HepG2 (cell line): ENCODE measurements around the gene RBL1. TPM values are rescaled to one million over a fixed set of nuclear protein-coding genes. Genes with fewer than 3 reads are reported as not detected.

Experiments
- ATAC-seq: fragments of 200-7000 bp; cut with Tn5 transposase; 3 replicates; pipeline ENCODE4 v1.9.1; 2020; ENCODE audit warnings: mild to moderate bottlenecking, moderate library complexity
- BruUV-seq: library from RNA; stranded (reverse); fragments of 400-500 nt; replicated peaks from 2 replicates; lab custom pipeline; 2021; lab: Mats Ljungman, UMichigan
- CTCF ChIA-PET: fragments of 300-600 bp; formaldehyde crosslinking; extraction: SDS; loops from one replicate; lab custom pipeline; 2021; ENCODE audit warnings: low total read pairs, inconsistent platforms, low intra/inter-chr PET ratio; lab: Yijun Ruan, JAX
- POLR2A ChIA-PET: fragments of 350-600 bp; sonication (Branson Sonifier 250); formaldehyde crosslinking; loops from one replicate; lab custom pipeline; 2020; ENCODE audit warnings: antibody characterized with exemption, inconsistent platforms; lab: Yijun Ruan, JAX
- DNase-seq: peaks from one replicate; pipeline ENCODE4 v3.0.0-alpha.2; 2015; ENCODE audit warnings: low spot score
- FAIRE-seq: peaks from 3 replicates; lab custom pipeline; 2011; peaks lifted over from hg19 to GRCh38; lab: Jason Lieb, UNC
- H2AFZ ChIP-seq: one replicate; pipeline ENCODE4 v1.6.1; 2011; ENCODE audit warnings: low read length, inconsistent platforms
- H3K27ac ChIP-seq: fragments of 300-600 bp; 3 replicates; pipeline ENCODE4 v1.8.0; 2011; ENCODE audit warnings: mixed run types, mild to moderate bottlenecking, mixed read lengths, low read length, inconsistent platforms; ENCODE audit not compliant: insufficient read depth; ENCODE audit errors: extremely low read length
- H3K27me3 ChIP-seq, 2 experiments: fragments of 200-600 bp in 1 of 2; 2 replicates in 1 of 2; 3 replicates in 1 of 2; pipeline versions ENCODE4 v1.6.0 to v1.8.0; 2011; ENCODE audit warnings: low read length in 2 of 2, mild to moderate bottlenecking in 2 of 2, moderate library complexity in 2 of 2, inconsistent platforms in 1 of 2; ENCODE audit not compliant: insufficient read depth in 2 of 2, control insufficient read depth in 1 of 2
- H3K36me3 ChIP-seq, 2 experiments: fragments of 200-600 bp in 1 of 2; replicated peaks in 1 of 2; 2 replicates in 1 of 2; 3 replicates in 1 of 2; pipeline versions ENCODE4 v1.5.1 to v1.8.0; 2011; ENCODE audit warnings: low read length in 2 of 2, inconsistent platforms in 1 of 2; ENCODE audit not compliant: insufficient read depth in 2 of 2, control insufficient read depth in 1 of 2
- H3K4me1 ChIP-seq: 2 replicates; pipeline ENCODE4 v1.5.1; 2012; ENCODE audit warnings: low read length, inconsistent platforms; ENCODE audit not compliant: insufficient read depth
- H3K4me2 ChIP-seq: 2 replicates; pipeline ENCODE4 v1.6.0; 2011; ENCODE audit warnings: low read depth, low read length, inconsistent platforms
- H3K4me3 ChIP-seq, 3 experiments: fragments of 200-600 bp in 1 of 3; sonication (generic), shearing (Covaris generic) in 1 of 3; replicated peaks in 1 of 3; 2 replicates each; pipeline ENCODE4 v1.5.1; 2011 to 2016; ENCODE audit warnings: low read length in 3 of 3, inconsistent platforms in 2 of 3, low read depth in 2 of 3, mild to moderate bottlenecking in 2 of 3, control low read depth in 1 of 3, mixed read lengths in 1 of 3; ENCODE audit not compliant: insufficient read depth in 1 of 3
- H3K79me2 ChIP-seq: one replicate; pipeline ENCODE4 v1.6.1; 2011; ENCODE audit warnings: low read length, inconsistent platforms; ENCODE audit not compliant: insufficient read depth
- H3K9ac ChIP-seq: 2 replicates; pipeline ENCODE4 v1.6.0; 2011; ENCODE audit warnings: mild to moderate bottlenecking, low read depth, low read length, inconsistent platforms; ENCODE audit not compliant: insufficient read depth
- H3K9me3 ChIP-seq: 2 replicates; pipeline ENCODE4 v1.5.1; 2012; ENCODE audit warnings: mild to moderate bottlenecking, low read length
- H4K20me1 ChIP-seq: 2 replicates; pipeline ENCODE4 v1.6.0; 2011; ENCODE audit warnings: inconsistent platforms, mild to moderate bottlenecking, low read length, moderate library complexity; ENCODE audit not compliant: insufficient read depth
- DZIP1 ChIP-seq: sonication (generic); formaldehyde crosslinking; IDR thresholded peaks from 2 replicates; pipeline ENCODE4 v1.5.0; 2020; ENCODE audit warnings: mild to moderate bottlenecking, missing genetic modification reagents
- NFE2L1 ChIP-seq: sonication (generic); formaldehyde crosslinking; IDR thresholded peaks from 2 replicates; pipeline ENCODE4 v1.4.0; 2020; ENCODE audit warnings: missing genetic modification reagents, mild to moderate bottlenecking, borderline replicate concordance
- SKI ChIP-seq: fragments of 450-650 bp; IDR thresholded peaks from one replicate; pipeline ENCODE4 v1.6.1; 2018; ENCODE audit warnings: mild to moderate bottlenecking; ENCODE audit not compliant: partially characterized antibody
- ZNF501 ChIP-seq: sonication (generic); formaldehyde crosslinking; IDR thresholded peaks from 2 replicates; pipeline ENCODE4 v1.5.1; 2020; ENCODE audit warnings: mild to moderate bottlenecking, moderate library complexity, missing genetic modification reagents
- ZNF567 ChIP-seq: sonication (generic); formaldehyde crosslinking; IDR thresholded peaks from 2 replicates; pipeline ENCODE4 v1.8.1; 2023; ENCODE audit warnings: mild to moderate bottlenecking, missing genetic modification reagents, borderline replicate concordance
- ZNF841 ChIP-seq: sonication (generic); formaldehyde crosslinking; IDR thresholded peaks from 2 replicates; pipeline ENCODE4 v1.8.1; 2023; ENCODE audit warnings: missing genetic modification reagents, borderline replicate concordance
- WGBS: methylation state at CpG from one replicate; pipeline ENCODE4 v1.1.6; 2017; ENCODE audit warnings: low lambda C conversion rate; 5-methylcytosine and 5-hydroxymethylcytosine counted together
- in situ Hi-C: cut with HindIII; loops from 2 replicates; pipeline ENCODE4 v1.10.0; 2017; ENCODE audit warnings: low pct_unique_long_range_greater_than_20kb; ENCODE audit not compliant: extremely low pct_ligation_motif_present
- intact Hi-C: fragments of 100-400 bp; cut with micrococcal nuclease; formaldehyde crosslinking; loops from one replicate; pipeline ENCODE4 v1.10.0; 2022; ENCODE audit not compliant: unreplicated experiment
- polyA plus RNA-seq, 8 experiments: library from polyadenylated mRNA; depleted of rRNA in 3 of 8; stranded (reverse) in 7 of 8; unstranded in 1 of 8; fragments of >200 nt; fragmentation: Illumina TruSeq in 4 of 8; extraction: Trizol in 4 of 8; gene quantifications; 2 replicates each; pipeline versions ENCODE4 v1.2.1 to v1.2.3, GENCODE V29; 2011 to 2016; ENCODE audit warnings: low read depth in 4 of 8, missing spikeins in 1 of 8, mixed read lengths in 1 of 8; ENCODE audit not compliant: insufficient read depth in 1 of 8
- total RNA-seq, 5 experiments: library from RNA; depleted of rRNA; stranded (reverse); fragments of >200 nt; fragmentation: Illumina TruSeq; extraction: Trizol; gene quantifications; 2 replicates each; pipeline ENCODE4 v1.2.3, GENCODE V29; 2016; ENCODE audit warnings: low read depth in 1 of 5
- TF ChIP-seq, protein P1 (sequence below): sonication (generic); formaldehyde crosslinking; IDR thresholded peaks from 2 replicates; pipeline ENCODE4 v1.5.0; 2020; ENCODE audit warnings: mild to moderate bottlenecking, missing genetic modification reagents

RBL1 gene
- total and polyA plus RNA-seq, 2 of the 13 experiments (the other 11 are each of a cell fraction or from before 2014, with no cell fraction given) = 6.0 to 27.5 TPM

DNA sequence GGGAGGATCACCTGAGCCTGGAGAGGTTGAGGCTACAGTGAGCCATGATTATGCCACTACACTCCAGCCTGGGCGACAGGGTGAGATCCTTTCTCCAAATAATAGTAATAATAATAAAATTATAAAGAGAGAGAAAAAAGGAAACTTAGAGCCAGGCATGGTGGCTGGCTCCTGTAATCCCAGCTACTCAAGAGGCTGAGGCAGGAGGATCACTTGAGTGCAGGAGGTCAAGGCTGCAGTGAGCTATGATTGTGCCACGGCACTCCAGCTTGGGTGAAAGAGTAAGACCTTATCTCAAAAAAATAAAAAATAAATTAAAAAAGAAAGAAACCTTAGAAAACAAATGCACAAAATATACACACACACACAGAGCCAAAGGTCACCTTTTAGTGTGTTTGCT lies 139.1 kb downstream of the RBL1 start (continued):
- TF ChIP-seq, protein P1, sequence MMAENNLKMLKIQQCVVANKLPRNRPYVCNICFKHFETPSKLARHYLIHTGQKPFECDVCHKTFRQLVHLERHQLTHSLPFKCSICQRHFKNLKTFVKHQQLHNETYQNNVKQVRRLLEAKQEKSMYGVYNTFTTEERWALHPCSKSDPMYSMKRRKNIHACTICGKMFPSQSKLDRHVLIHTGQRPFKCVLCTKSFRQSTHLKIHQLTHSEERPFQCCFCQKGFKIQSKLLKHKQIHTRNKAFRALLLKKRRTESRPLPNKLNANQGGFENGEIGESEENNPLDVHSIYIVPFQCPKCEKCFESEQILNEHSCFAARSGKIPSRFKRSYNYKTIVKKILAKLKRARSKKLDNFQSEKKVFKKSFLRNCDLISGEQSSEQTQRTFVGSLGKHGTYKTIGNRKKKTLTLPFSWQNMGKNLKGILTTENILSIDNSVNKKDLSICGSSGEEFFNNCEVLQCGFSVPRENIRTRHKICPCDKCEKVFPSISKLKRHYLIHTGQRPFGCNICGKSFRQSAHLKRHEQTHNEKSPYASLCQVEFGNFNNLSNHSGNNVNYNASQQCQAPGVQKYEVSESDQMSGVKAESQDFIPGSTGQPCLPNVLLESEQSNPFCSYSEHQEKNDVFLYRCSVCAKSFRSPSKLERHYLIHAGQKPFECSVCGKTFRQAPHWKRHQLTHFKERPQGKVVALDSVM (CRISPR knock-in tag) = peak; percentile 76; the same call in 1 of the 2 replicates
- no peak for TF ChIP-seq SKI

- in situ Hi-C loops = no loop called here
- Histone ChIP-seq H3K4me3 (no peak overlapping the region), H3K9ac (no peak overlapping the region), H3K27me3 (no peaks in the 10 kb centered on the region; a peak in 1 of 5 replicates), H3K4me2 (0 out of 2 replicates have a peak overlapping the region, but pooled peaks have one; percentile 71), H3K9me3 (no peaks in the 10 kb centered on the region), H2AFZ (no peak overlapping the region), H3K36me3 (no peaks in the 10 kb centered on the region), H4K20me1 (no peaks in the 10 kb centered on the region)
- no peak for FAIRE-seq
- no TSS peak for BruUV-seq
- 85% methylated on average over 3 of the region's 3 CpGs for WGBS
- ATAC-seq = no peak
- no peak for TF ChIP-seq DZIP1 (CRISPR knock-in tag)
- 0 out of 2 replicates have a peak, but pooled peaks have one; percentile 14 for TF ChIP-seq NFE2L1 (CRISPR knock-in tag)
- no peak for TF ChIP-seq ZNF841 (CRISPR knock-in tag)
- TF ChIP-seq ZNF567 (CRISPR knock-in tag) = 0 out of 2 replicates have a peak, but pooled peaks have one; percentile 21
- TF ChIP-seq ZNF501 (CRISPR knock-in tag) = 0 out of 2 replicates have a peak, but pooled peaks have one; percentile 2
- TF ChIP-seq, all 625 proteins: peak for 3
- no peak for DNase-seq
- Histone ChIP-seq H3K27ac (no peak overlapping the region), H3K4me1 (peaks cover 88% of the 10 kb centered on the region), H3K79me2 (no peaks in the 10 kb centered on the region)
- intact Hi-C loops = loop anchor here (10.0 kb wide), 1 partner anchor 139 kb away; the partner anchor contains the start of gene RBL1
- ChIA-PET POLR2A (interaction anchor here (1.3 to 1.6 kb wide), 2 partner anchors 23 to 140 kb away, joined by 3 read pairs; partner anchors contain the start of gene RBL1), CTCF (no interaction called here)
Observed at GRCh38 chr20:36956016-36956415, 139.8 kb downstream of the RBL1 start.
